Head of caudate nucleus (tissue), 42 donors: ENCODE results near the gene CNOT1.
"Not testable (repeated sequence)": the region's sequence is repeated elsewhere in the genome, so short reads cannot be mapped to it uniquely, and the experiment has no call there.

Experiments
- DNase-seq, 42 donors: peaks; one replicate each; pipeline versions ENCODE4 v3.0.0 to v3.0.0-alpha.2; 2020 to 2021; ENCODE audit warnings: mixed read lengths in 7 of 42
- intact Hi-C: fragments of 100-400 bp; cut with DNase I; formaldehyde crosslinking; loops from one replicate; pipeline ENCODE4 v1.15.0; 2022

Gene CNOT1

GRCh38 chr16:58586340-58587030 is 43.1 kb downstream of the CNOT1 start:
- intact Hi-C loops: no loop called here
- no peak for DNase-seq

GRCh38 chr16:58584831-58585505 is 44.7 kb downstream of the CNOT1 start:
- DNase-seq: no peak
- intact Hi-C loops: no loop called here

DNA sequence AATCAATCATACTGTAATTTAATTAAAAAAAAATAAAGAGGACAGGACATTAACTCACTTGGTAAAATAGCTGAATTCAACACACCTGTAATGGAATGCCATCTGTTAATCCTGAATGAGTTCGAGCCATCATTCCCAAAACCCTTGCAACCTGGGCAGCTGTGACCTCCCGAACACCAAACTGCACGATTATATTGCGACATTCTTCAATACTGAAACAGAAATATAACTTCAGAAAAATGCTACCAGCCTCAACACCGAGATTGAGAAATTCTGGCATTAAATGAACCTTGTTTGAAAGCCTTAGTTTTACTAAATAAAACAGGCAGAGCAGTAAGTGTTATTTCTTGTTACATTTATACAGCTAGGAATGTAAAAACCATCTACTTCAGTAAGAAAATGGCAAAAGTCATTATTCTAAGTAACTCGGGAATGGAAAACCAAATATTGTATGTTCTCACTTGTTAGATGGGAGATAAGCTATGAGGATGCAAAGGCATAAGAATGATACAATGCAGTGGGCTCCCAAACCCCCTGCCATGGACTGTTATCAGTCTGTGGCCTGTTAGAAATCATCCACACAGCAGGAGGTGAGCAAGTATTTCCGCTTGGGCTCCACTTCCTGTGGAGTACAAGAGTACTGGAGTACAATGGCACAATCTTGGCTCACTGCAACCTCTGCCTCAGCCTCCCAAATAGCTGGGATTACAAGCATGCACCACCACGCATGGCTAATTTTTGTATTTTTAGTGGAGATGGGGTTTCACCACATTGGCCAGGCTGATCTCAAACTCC is 46.5 kb downstream of the CNOT1 start:
- intact Hi-C loops: no loop called here
- no peak for DNase-seq

DNA sequence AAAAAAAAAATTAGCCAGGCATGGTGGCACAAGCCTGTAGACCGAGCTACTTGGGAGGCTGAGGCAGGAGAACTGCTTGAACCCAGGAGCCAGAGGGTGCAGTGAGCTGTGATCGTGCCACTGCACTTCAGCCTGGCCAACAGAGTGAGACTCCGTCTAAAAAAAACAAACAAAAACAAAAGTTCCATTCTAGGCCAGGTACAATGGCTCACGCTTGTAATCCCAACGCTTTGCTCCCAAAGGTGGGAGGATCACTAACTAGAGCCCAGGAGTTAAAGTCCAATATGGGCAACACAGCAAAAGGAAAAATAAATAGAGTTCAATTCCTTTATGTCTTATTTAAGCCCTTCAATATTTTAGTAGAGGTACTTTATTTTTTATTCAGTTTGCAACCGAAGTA is 47.5 kb downstream of the CNOT1 start:
- intact Hi-C loops: no loop called here
- no peak for DNase-seq

GRCh38 chr16:58579587-58579986 is 50.0 kb downstream of the CNOT1 start:
- intact Hi-C loops: no loop called here
- DNase-seq: no peak

GRCh38 chr16:58578642-58579041 is 51.0 kb downstream of the CNOT1 start:
- no peak for DNase-seq
- intact Hi-C loops: no loop called here

DNA sequence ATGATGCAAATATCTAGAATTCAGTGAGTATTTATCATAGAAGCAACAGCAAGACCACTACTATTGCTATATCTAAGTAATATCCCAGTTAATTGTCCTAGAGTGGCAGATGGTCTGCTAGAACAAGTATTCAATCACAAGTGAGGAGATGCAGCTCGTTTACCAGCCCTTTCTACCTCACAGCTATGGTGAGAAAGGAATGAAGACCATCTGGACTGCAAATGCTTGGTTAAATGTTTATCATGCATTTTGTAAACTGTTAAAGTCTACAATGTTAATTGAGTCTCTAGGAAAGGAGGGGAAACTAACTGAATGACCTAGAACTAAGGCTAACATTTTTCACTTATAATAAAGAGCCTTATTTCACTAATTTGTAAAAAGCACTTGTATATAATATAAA is 52.5 kb downstream of the CNOT1 start:
- no peak for DNase-seq
- intact Hi-C loops: no loop called here

- DNase-seq: no peak
- intact Hi-C loops: no loop called here
Measured at GRCh38 chr16:58574895-58575294, 54.7 kb downstream of the CNOT1 start.

GRCh38 chr16:58565697-58566096 is 63.9 kb downstream of the CNOT1 start:
- intact Hi-C loops, DNase-seq: not testable (repeated sequence)

DNA sequence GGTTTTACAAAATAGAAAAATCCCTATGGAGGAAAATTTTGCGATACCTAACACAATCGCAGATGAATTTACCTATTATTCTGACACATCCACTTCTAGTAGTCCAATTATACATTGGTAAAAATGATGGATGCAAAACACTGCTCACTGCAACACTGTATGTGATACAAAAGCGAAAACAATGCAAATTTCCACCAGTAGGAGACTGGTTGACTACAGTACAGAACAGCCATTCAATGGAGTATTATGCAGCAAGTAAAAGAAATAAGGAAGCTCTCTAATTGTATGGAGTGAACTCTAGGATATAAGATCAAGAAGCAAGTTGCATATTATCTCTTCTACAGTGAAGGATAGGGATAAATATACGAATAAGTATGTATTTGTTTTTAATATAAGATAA is 65.9 kb downstream of the CNOT1 start:
- no peak for DNase-seq
- intact Hi-C loops: no loop called here

GRCh38 chr16:58563235-58563634 is 66.4 kb downstream of the CNOT1 start:
- no peak for DNase-seq
- intact Hi-C loops: no loop called here

DNA sequence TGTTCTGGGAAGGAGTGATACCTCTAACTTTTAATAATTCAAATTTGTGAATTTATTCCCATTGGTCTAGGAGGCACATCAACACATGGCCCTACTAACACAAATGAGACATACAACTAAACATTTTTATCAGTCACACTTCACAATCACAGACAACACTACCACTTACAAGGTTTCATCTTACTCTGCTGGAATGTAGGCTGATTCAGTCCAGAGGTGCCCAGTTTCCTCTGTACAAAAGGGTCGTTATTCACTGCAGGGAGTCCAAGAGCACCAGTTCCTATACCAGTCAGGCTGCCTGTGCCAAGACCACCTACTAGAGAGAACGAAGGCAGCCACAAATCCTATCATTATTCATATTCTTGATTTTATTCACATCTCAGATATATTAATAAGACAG is 72.9 kb downstream of the CNOT1 start:
- intact Hi-C loops: no loop called here
- DNase-seq: no peak

DNA sequence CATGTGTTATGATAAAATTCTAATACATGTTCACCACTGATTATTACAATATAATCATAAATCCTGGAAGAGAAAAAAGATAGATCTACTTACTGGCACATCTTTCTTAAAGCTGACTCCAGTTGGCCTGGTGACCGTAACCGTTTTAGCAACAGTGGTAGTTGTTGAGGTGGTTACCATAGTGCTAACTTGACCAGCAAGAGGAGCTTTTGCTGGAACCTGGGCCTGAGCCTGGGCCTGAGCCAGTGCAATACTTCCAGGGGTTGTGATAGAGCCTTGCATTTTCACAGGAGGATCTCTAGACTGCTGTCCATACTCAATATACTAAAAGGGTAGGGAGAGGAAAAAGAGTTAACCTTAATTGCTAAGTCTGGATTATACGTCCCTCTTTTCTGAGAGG is 78.1 kb downstream of the CNOT1 start:
- intact Hi-C loops: no loop called here
- no peak for DNase-seq

DNA sequence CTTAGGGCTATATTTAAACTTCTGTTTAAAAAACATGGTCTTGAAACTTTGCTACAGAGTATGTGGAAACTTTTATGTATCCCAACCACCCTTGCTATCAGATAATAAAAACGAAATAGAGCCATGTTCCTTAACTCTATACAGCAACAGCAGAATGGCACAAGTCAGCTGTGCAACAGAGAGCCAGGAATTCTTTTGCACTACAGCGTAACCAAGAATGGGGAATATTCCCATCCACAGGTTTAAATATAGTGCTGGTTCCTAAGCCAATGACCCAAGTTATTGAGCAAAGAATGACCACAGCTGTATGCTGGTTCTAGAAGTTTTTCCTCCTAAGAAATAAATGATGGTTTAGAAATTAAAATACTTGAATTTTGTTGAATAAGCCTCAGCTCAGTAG is 81.2 kb downstream of the CNOT1 start:
- intact Hi-C loops: no loop called here
- no peak for DNase-seq

DNA sequence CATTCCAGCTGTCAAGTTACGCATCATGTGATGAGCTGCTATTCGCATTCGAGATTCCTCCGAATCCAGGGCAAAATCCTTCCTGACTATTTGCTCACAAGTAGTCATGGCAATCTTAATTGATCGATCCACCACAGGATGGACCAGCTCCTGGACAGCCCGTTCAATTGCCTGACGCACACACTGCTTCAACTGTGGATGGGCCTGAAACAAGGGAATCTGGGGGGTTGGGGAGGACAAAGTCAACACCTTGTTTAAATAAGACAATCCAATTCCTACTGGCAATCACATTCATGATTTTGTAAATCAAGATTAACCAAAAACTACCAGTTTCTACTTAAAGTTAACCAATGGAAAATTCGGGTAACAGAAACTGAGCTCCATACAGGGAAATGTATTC is 85.9 kb downstream of the CNOT1 start:
- intact Hi-C loops: no loop called here
- no peak for DNase-seq

DNA sequence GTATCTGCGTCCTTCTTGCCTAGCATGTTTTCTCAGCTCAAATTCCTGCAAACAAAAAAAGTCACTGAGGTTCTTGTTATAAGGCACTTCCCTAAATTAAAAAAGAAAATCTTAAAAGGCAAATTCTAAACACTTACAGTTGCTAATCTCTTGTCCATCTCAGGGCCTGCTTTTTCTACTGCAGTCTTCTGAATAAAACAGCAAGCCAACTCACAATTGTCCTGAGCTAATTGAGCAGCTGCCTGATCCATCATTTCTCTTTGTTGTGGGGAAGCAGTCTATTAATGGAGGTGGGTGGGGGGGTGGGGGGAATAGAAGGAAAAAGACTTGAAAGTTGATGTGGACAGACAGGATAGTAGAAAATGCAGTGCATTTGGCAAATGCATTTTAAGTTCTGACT is 87.3 kb downstream of the CNOT1 start:
- intact Hi-C loops: no loop called here
- no peak for DNase-seq

DNA sequence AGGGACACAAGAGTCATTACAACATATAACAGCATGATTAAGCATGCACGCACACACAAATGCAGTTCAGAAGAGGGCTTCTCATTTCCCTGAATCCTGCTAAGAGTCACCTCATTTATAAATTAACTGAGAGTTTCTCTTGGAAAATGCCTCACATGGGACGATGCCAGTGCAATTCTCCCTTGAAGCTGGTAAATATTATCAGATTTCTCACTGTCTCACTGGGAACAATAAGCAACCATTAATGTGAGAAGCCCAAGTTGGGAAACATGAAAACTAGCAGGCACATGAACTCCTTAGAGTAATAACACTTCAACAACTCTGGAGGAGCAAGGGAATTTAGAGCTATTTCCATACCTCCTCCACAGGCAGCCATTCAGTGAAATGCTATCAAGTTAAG is 87.9 kb downstream of the CNOT1 start:
- no peak for DNase-seq
- intact Hi-C loops: no loop called here

DNA sequence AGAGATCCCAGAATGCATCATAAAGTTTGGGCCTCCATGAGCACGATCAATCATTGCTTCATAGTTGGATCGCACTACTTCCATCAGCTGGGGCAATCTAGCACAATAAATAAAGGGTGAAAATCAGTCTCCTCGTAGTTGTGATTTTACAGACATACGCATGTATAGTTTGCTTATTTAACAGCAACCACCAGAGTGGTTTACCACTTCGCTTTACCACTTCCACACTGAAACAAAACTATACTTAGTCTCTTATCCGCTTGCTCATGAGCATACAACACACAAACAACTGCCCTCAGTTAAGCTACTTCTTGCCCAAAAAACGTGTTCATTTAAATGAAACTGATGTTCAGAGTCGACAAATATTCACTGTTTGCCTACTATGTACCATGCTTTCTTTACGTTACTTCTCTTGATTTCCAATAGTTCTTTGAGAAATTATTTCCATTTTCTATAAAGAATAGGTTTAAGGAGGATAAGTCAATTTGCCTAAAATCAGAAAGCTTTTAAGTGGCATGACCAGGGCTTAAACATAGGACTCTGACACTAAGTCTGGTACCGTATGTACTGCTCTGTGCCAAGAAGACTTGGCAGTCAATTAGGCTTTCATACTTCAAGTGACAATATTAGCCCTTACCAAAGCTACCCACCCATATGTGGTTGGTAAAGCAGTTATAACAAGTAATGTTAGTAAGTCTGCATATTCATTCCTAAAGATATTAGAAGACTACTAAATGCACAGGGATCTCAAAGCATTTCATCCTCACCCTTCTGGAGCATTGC is 92.3 kb downstream of the CNOT1 start:
- DNase-seq: no peak
- intact Hi-C loops: no loop called here

- DNase-seq: no peak
- intact Hi-C loops: no loop called here
Measured at GRCh38 chr16:58536278-58536677, 93.3 kb downstream of the CNOT1 start.

- intact Hi-C loops: no loop called here
- DNase-seq: no peak
Measured at GRCh38 chr16:58535100-58535499, 94.5 kb downstream of the CNOT1 start.
